ENCODE data around the gene TNIK. TPM values are rescaled to one million over a fixed set of nuclear protein-coding genes. Genes with fewer than 3 reads are reported as not detected.
"Not testable (repeated sequence)": the region's sequence is repeated elsewhere in the genome, so short reads cannot be mapped to it uniquely, and the experiment has no call there.

The TNIK gene
- polyA plus RNA-seq, 1 donor, result 19.2 TPM

- DNase-seq, result no peak
These were observed 152.2 kb downstream of the TNIK start for GRCh38 chr3:171307988-171308387.

GRCh38 chr3:171307046-171307585, 153.1 kb downstream of the TNIK start:
- DNase-seq, result no peak

- no peak for DNase-seq
These were observed 153.6 kb downstream of the TNIK start for GRCh38 chr3:171306631-171307030.

- DNase-seq, result not testable (repeated sequence)
These were observed 154.4 kb downstream of the TNIK start for GRCh38 chr3:171305823-171306222.

GRCh38 chr3:171304498-171304897, 155.7 kb downstream of the TNIK start:
- not testable (repeated sequence) for DNase-seq

GRCh38 chr3:171304017-171304416, 156.2 kb downstream of the TNIK start:
- not testable (repeated sequence) for DNase-seq

GRCh38 chr3:171301998-171302397, 158.2 kb downstream of the TNIK start:
- DNase-seq, result no peak

GRCh38 chr3:171301002-171301401, 159.2 kb downstream of the TNIK start:
- DNase-seq, result no peak

GRCh38 chr3:171297951-171298350, 162.3 kb downstream of the TNIK start:
- no peak for DNase-seq

- DNase-seq, result no peak
These were observed 163.0 kb downstream of the TNIK start for GRCh38 chr3:171297207-171297606.

GRCh38 chr3:171295484-171296373, 164.5 kb downstream of the TNIK start:
- DNase-seq, result no peak

- no peak for DNase-seq
These were observed 166.9 kb downstream of the TNIK start for GRCh38 chr3:171293142-171293782.

- DNase-seq, result no peak
These were observed 169.5 kb downstream of the TNIK start for GRCh38 chr3:171290680-171291079.

- DNase-seq, result no peak
These were observed 170.9 kb downstream of the TNIK start for GRCh38 chr3:171289291-171289690.

- DNase-seq, result not testable (repeated sequence)
These were observed 172.4 kb downstream of the TNIK start for GRCh38 chr3:171287761-171288160.

- DNase-seq, result no peak
These were observed 173.5 kb downstream of the TNIK start for GRCh38 chr3:171286580-171287249.

GRCh38 chr3:171285287-171285686, 174.9 kb downstream of the TNIK start:
- no peak for DNase-seq

- no peak for DNase-seq
These were observed 175.7 kb downstream of the TNIK start for GRCh38 chr3:171284308-171285075.

- DNase-seq, result no peak
These were observed 176.4 kb downstream of the TNIK start for GRCh38 chr3:171283848-171284222.

GRCh38 chr3:171283183-171283847, 176.9 kb downstream of the TNIK start:
- DNase-seq, result no peak

GRCh38 chr3:171282041-171282440, 178.2 kb downstream of the TNIK start:
- no peak for DNase-seq

Measured in left kidney (tissue), 2 donors.